C4-2B (cell line): Measurements from ENCODE around the gene CCDC92B.

Experiments
- H3K27ac ChIP-seq: fragments of 450-650 bp; 2 replicates; pipeline ENCODE4 v1.5.1; 2017
- ZFX ChIP-seq: fragments of 450-650 bp; IDR thresholded peaks from 2 replicates; pipeline ENCODE4 v1.6.1; 2017
- TF ChIP-seq, protein P1 (sequence below): fragments of 450-650 bp; conservative IDR thresholded peaks from 2 replicates; pipeline ENCODE4 v1.5.1; 2017; ENCODE audit warnings: mild to moderate bottlenecking

CCDC92B gene

DNA sequence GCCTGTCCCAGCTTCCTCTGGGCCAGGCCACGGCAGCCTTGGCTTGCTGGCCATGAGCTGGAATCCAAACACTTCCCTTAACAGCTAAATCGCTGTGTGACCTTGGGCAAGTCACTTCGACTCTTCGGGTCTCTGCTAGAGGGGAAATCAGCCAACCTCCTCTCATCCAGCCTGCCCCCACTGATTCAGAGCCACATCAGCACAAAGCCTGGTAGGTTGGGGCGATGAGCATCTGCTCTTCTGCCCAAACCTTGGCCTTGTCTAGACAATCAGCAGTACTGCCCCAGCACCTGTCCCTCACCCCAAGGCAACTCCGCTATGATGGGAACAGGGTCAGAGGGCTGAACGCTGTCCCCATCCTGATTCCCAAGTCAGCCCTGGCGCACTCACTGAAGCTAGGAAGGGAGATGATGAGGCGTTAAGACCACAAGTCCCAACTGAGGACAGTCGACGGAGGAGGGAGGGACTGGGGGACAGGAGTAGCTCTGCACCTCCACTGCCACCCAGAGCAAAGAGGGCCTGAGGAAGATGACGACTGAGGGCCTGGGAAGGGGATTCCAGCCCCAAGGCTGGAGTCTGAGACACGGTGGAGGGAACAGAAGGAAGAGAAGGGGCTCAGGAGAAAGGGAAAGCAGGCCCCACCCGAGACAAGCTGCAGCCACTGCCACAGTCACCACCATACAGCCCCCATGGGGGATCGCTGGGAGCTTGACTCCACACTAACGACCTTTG, 39.2 kb downstream of the CCDC92B start:
- peak overlapping the region; percentile 96 for H3K27ac ChIP-seq
- TF ChIP-seq, protein P1, sequence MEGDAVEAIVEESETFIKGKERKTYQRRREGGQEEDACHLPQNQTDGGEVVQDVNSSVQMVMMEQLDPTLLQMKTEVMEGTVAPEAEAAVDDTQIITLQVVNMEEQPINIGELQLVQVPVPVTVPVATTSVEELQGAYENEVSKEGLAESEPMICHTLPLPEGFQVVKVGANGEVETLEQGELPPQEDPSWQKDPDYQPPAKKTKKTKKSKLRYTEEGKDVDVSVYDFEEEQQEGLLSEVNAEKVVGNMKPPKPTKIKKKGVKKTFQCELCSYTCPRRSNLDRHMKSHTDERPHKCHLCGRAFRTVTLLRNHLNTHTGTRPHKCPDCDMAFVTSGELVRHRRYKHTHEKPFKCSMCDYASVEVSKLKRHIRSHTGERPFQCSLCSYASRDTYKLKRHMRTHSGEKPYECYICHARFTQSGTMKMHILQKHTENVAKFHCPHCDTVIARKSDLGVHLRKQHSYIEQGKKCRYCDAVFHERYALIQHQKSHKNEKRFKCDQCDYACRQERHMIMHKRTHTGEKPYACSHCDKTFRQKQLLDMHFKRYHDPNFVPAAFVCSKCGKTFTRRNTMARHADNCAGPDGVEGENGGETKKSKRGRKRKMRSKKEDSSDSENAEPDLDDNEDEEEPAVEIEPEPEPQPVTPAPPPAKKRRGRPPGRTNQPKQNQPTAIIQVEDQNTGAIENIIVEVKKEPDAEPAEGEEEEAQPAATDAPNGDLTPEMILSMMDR: no peak
- TF ChIP-seq ZFX: no peak

DNA sequence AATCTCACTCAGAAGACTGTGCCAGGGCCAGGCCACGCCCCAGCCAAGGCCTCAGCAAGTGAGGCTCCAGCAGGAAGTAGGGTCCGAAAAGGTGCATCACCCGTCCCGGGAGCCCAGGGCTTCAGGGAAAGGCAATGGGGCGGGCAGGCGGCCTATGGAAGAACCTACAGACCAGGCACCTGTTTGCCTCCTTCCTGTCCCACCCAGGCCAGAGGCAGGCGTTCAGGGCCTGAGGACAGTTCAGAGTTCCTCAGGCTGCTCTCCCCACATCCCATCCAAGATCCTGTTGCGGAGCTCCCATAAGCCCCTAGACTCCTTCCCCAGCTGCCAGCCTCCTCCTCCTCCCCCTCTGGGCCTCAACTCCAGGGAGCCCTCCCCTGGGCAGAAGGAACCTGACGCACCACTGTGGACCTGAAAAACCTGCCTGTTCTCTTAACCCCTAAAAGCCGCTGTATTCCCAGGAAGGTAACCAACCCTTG, 40.2 kb downstream of the CCDC92B start:
- TF ChIP-seq, protein P1: no peak
- 0 out of 2 replicates have a peak, but pooled peaks have one; percentile 13 for TF ChIP-seq ZFX
- H3K27ac ChIP-seq: peak overlapping the region; percentile 96

DNA sequence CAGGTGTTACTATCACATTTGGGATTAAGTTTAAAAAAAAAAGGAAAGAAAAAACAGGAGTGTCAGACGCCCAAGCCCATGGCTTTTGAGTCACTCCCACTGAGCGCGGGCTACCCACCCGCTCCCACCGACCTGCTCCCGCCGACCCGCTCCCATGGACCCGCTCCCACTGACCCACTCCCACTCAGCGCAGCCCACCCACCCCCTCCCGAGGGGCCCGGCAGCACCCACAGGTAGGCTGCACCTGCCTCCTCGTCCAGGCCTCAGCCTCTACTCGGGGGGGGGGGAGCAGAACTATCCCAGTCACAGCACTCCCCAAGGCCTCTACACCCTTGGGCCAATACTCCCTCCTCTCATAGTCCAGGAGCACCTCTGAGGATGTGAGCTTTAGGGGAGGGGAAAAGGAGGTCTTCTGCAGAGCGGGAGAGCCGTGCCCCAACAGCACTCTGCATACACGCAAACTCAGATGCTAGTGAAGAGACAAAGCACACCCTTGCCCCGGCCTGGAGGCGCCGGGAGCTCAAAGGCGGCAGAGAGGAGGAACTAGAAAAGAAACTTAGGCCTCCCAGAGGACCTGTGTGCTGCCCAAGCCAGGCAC, 40.8 kb downstream of the CCDC92B start:
- 0 out of 2 replicates have a peak, but pooled peaks have one; percentile 5 for TF ChIP-seq ZFX
- TF ChIP-seq, protein P1: no peak
- peak overlapping the region; percentile 96 for H3K27ac ChIP-seq

DNA sequence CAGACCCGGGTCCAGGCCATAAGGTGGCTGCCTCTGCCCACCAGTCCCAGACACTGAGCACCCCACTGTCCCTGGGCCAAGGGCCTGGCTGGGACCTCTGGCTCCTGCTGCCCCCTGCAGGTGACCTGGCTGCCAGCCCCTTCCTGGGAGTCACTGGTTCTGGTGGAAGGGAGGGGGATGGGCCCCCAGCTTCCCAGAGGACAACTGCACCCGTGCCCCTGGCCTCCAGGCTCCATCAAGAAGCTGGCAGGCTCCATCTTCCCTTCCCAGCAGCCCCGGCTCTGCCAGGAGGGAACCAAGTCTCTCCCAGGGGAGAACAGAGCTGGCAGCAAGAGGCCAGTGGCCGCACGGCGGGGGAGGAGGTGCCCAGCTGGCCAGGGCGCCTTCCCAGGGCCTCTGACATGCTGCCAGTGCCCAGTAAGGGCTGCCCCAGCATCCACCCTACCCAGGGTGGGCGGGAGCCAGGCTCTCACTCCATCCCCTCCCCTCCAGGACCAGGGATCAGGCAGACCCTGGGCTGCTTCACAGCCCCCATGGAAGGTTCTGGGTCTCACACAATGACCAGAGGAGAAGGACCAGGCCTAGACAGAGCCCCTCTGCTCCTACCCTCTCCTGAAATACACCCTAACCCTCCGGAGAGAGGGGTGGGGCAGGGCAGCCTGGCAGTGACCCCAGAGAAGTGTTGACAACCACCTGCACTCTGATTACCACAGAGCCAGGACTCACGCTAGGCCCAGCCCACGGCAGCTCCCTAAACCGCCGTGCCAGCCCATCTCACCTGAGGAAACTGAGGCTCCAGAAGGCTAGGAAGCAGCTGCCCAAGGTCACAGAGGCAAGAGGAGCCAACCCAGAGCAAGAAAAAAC, 41.5 kb downstream of the CCDC92B start:
- TF ChIP-seq, protein P1: no peak; the same call in 1 of the 2 replicates
- no peak for TF ChIP-seq ZFX
- peak overlapping the region; percentile 96 for H3K27ac ChIP-seq

DNA sequence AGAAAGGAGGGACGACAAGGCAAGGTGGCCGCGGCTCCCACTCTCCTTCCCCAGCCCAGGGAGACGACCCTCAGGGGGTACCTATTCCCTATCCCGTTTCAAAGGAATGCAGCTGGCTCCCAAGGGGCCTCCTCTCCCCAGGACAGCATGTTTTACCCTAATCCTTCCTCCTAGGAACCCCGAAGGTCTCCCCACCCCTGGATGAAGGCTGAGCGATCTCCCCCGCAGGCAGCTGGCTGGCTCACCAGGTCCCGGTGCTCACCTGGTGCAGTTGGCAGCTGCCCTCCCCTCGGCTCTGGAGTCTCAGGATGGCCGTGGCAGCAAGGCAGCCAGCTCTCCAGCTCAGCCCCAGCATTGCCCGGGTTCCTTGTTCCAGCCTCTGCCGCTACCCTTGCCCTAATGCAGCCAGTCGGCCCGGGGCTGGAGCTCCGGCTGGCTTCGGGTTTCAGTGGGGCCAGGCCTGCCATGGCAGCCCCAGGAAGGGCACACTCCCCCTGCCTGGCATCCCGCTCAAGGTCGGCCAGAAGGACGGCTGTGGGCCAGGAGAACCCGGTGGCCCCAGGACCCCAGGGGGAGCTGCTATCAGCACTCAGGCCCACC, 42.4 kb downstream of the CCDC92B start:
- TF ChIP-seq, protein P1: no peak
- TF ChIP-seq ZFX: no peak
- H3K27ac ChIP-seq: peak overlapping the region; percentile 96

DNA sequence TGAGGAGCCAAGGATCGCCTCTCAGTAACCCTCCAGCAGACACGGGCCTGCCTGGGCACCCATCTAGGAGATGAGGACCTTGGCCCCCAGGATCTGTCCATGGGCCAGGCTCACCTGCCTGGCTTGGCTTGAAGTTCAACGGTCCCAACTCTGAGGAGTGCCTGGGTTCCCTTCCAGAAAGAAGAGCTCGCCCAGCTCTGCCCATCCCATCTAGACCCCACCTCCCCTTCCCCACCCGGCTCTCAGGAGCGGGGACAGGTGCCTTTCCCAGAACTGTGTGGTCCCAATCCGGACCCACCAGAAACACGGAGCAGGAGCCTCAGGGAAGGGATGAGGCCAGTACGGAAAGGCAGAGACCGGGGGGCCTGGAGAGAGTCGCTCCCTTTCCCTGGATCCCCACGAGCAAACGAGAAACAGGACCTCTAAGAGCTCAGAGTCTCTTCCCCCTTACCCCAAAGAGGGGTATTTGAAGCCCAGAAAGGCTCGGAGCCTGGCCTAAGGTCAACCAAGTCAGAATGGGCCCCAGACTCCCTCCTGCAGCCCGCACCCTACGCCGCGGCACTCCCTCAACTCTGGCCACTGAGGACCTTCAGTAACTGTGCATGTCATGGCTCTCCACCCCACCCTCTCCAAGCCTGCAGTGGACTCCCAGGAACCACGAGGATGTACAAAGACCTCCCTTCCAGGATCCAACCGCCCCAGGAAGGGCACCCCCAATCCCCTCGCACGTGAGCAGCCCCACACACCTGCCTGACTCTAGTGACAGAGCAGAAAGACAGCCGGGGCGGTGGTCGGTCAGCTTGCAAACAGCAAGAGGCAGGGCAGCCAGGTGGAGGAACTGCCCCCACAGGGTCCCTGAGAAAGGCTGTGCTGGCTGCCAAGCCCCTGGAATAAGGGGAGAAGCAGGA, 43.3 kb downstream of the CCDC92B start:
- no peak for TF ChIP-seq ZFX
- TF ChIP-seq, protein P1: no peak
- no peak overlapping the region for H3K27ac ChIP-seq
